Measurements from ENCODE around the gene ZNF143. TPM values are rescaled to one million over a fixed set of nuclear protein-coding genes. Genes with fewer than 3 reads are reported as not detected.

Gene ZNF143
- total and polyA plus RNA-seq, 10 of the 15 experiments (the other 5 are each of a cell fraction or from before 2014, with no cell fraction given), result 13.6 to 48.7 (median 19.4) TPM

DNA sequence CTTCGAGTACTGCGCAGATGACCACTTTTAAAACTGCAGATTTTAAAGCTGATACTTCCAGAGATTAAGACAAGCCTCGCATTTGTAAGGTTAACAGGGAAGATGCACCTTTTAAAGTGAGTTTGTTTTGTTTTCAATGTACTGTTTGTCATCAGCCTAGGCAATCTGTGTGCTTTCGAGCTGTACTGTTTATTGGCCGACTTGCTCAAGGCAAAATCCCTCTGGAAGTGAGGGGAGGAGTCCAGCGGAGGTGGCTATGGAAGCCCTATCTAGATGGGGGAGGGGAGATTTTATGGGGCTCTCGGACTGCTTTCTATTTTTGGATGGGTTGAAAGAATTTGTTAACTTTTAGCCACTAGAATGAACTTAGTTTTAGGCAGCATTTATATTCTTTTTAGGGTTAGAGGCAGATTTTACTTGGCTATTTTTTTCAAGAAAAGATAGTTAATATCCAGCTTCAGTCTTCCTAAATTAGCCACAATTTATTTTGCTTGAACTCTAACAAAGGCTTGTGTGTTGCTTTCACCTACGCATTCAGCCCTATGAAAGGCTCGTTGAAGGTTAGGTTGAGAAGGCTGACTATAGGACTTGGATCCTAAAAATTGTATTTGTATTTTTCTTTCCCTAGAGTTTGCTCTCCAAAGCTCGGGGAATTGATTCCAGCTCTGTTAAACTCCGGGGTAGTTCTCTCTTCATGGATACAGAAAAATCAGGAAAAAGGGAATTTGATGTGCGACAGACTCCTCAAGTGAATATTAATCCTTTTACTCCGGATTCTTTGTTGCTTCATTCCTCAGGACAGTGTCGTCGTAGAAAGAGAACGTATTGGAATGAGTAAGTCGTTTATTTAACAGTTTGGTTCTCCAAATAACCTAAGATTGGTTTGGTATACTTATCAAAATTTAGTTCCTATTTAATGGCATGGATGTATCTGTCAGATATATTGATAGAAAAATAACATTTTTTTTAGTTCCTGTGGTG, 114.7 kb downstream of the ZNF143 start (continued):
- peak; percentile 0; the same call in 1 of the 2 replicates for TF ChIP-seq RUNX3 (IDR thresholded peaks at IDR 0.05; ENCODE audit: low read length)

DNA sequence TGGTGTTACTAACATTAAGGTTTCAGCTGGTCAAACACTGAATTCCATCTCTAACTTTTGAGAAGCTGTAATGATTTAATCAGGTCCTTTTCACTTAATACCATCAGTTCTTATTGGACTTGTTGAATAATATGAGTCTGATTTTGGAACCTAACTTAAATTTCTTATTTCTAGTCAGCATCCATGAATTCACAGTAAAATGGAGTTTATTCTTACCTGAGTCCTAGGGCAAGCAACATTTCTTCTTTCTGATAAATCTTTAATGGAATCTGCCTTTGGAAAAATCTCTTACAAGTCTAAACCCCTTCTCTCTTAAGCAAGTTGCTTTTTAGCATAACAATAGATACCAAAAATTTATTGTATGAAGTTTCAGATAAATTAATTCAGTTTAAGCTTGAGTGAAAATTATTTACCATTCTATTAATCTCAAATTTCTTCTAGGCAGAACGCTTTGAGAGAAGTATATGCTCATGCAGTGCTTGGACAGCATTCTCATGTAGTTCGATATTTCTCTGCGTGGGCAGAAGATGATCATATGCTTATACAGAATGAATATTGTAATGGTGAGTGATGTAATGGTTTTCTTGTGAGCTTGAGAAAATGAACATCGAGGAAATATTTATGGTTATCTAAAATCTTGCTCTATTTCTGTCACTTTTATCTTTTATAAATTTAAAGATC, 116.0 kb downstream of the ZNF143 start:
- BruUV-seq (replicated peaks), result no TSS peak
- H3K4me2 ChIP-seq (ENCODE audit: control insufficient read depth, insufficient read depth), result peak overlapping the region; percentile 41
- 1% methylated on average over 4 of the region's 4 CpGs for WGBS (ENCODE audit: insufficient coverage, insufficient replicate concordance, low lambda C conversion rate, missing lambda C conversion rate)
- H4K20me1 ChIP-seq (ENCODE audit: control insufficient read depth, insufficient read depth), result no peaks in the 10 kb centered on the region
- H3K27me3 ChIP-seq (replicated peaks in 1 of 2; ENCODE audit: control insufficient read depth in 2 of 2, insufficient read depth in 2 of 2, low read length in 1 of 2), result no peaks in the 10 kb centered on the region
- CTCF ChIA-PET, result interaction anchor here (0.8 to 3.7 kb wide), 14 partner anchors 8 to 264 kb away, joined by 3 to 31 read pairs (median 7); no protein-coding TSS in a partner anchor
- POLR2A ChIA-PET, result interaction anchor here (0.5 to 4.0 kb wide), 17 partner anchors 9 to 232 kb away, joined by 3 to 19 read pairs (median 4); partner anchors contain the start of genes IPO7 and ZNF143
- SMC1A ChIA-PET (ENCODE audit: uncharacterized antibody, unreplicated experiment), result interaction anchor here (1.0 to 3.8 kb wide), 13 partner anchors 10 to 603 kb away, joined by 3 to 64 read pairs (median 14); no protein-coding TSS in a partner anchor
- H3K9ac ChIP-seq (ENCODE audit: control insufficient read depth, insufficient read depth, low read length), result peak overlapping the region; percentile 76
- H3K4me3 ChIP-seq, result peak overlapping the region; percentile 90
- H3K9me3 ChIP-seq (replicated peaks; ENCODE audit: control insufficient read depth, insufficient read depth, low read length), result no peaks in the 10 kb centered on the region
- in situ Hi-C loops (cut with MboI), result no loop called here
- peaks cover 2 to 7% of the 10 kb centered on the region in 2 experiments for H3K36me3 ChIP-seq (ENCODE audit: control insufficient read depth in 2 of 2, insufficient read depth in 2 of 2, low read length in 1 of 2)
- H3K79me2 ChIP-seq (ENCODE audit: control insufficient read depth, insufficient read depth, low read length), result peaks cover 64% of the 10 kb centered on the region
- ATAC-seq, result no peak
- FAIRE-seq, result no peak
- RAD21 ChIA-PET (ENCODE audit: unreplicated experiment), result interaction anchor here (0.9 to 4.0 kb wide), 18 partner anchors 9 to 171 kb away, joined by 3 to 46 read pairs (median 7); partner anchors contain the start of genes SWAP70 and ZNF143
- peak overlapping the region; percentile 90 for H3K27ac ChIP-seq (ENCODE audit: control insufficient read depth, insufficient read depth)
- intact Hi-C loops (cut with micrococcal nuclease; ENCODE audit: unreplicated experiment), result loop anchor here (1.0 to 2.0 kb wide), 2 partner anchors 36 to 172 kb away; no protein-coding TSS in a partner anchor
- no peaks in the 10 kb centered on the region for H3K4me1 ChIP-seq (ENCODE audit: control insufficient read depth, insufficient read depth, low read length)
- DNase-seq (ENCODE audit: low read depth, low spot score), result no peak
- H2AFZ ChIP-seq (ENCODE audit: control insufficient read depth, low read depth, low read length), result no peak overlapping the region; the same call in 1 of the 2 replicates
- TF ChIP-seq NR2C2 (IDR thresholded peaks at IDR 0.05; ENCODE audit: borderline replicate concordance, control insufficient read depth, insufficient read length, low read depth) (no peak), MTA2 (IDR thresholded peaks at IDR 0.05; ENCODE audit: low read depth) (no peak), CHD4 (IDR thresholded peaks at IDR 0.05) (no peak), ZNF217 (IDR thresholded peaks at IDR 0.05) (no peak), TCF7 (IDR thresholded peaks at IDR 0.05; ENCODE audit: borderline replicate concordance) (no peak), NR2F1 (conservative IDR thresholded peaks at IDR 0.05) (no peak), FOS (IDR thresholded peaks at IDR 0.05; ENCODE audit: borderline replicate concordance, extremely low read depth, insufficient read length) (no peak), RUNX3 (IDR thresholded peaks at IDR 0.05; ENCODE audit: low read length) (no peak), ATF7 (IDR thresholded peaks at IDR 0.05; ENCODE audit: low read depth) (peak; percentile 77)
- TF ChIP-seq, protein P1, sequence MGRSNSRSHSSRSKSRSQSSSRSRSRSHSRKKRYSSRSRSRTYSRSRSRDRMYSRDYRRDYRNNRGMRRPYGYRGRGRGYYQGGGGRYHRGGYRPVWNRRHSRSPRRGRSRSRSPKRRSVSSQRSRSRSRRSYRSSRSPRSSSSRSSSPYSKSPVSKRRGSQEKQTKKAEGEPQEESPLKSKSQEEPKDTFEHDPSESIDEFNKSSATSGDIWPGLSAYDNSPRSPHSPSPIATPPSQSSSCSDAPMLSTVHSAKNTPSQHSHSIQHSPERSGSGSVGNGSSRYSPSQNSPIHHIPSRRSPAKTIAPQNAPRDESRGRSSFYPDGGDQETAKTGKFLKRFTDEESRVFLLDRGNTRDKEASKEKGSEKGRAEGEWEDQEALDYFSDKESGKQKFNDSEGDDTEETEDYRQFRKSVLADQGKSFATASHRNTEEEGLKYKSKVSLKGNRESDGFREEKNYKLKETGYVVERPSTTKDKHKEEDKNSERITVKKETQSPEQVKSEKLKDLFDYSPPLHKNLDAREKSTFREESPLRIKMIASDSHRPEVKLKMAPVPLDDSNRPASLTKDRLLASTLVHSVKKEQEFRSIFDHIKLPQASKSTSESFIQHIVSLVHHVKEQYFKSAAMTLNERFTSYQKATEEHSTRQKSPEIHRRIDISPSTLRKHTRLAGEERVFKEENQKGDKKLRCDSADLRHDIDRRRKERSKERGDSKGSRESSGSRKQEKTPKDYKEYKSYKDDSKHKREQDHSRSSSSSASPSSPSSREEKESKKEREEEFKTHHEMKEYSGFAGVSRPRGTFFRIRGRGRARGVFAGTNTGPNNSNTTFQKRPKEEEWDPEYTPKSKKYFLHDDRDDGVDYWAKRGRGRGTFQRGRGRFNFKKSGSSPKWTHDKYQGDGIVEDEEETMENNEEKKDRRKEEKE (IDR thresholded peaks at IDR 0.05), result no peak
- TF ChIP-seq, protein P2, sequence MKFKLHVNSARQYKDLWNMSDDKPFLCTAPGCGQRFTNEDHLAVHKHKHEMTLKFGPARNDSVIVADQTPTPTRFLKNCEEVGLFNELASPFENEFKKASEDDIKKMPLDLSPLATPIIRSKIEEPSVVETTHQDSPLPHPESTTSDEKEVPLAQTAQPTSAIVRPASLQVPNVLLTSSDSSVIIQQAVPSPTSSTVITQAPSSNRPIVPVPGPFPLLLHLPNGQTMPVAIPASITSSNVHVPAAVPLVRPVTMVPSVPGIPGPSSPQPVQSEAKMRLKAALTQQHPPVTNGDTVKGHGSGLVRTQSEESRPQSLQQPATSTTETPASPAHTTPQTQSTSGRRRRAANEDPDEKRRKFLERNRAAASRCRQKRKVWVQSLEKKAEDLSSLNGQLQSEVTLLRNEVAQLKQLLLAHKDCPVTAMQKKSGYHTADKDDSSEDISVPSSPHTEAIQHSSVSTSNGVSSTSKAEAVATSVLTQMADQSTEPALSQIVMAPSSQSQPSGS (IDR thresholded peaks at IDR 0.05; ENCODE audit: low read length), result 0 out of 2 replicates have a peak, but pooled peaks have one; percentile 45
- TF ChIP-seq, protein P3, sequence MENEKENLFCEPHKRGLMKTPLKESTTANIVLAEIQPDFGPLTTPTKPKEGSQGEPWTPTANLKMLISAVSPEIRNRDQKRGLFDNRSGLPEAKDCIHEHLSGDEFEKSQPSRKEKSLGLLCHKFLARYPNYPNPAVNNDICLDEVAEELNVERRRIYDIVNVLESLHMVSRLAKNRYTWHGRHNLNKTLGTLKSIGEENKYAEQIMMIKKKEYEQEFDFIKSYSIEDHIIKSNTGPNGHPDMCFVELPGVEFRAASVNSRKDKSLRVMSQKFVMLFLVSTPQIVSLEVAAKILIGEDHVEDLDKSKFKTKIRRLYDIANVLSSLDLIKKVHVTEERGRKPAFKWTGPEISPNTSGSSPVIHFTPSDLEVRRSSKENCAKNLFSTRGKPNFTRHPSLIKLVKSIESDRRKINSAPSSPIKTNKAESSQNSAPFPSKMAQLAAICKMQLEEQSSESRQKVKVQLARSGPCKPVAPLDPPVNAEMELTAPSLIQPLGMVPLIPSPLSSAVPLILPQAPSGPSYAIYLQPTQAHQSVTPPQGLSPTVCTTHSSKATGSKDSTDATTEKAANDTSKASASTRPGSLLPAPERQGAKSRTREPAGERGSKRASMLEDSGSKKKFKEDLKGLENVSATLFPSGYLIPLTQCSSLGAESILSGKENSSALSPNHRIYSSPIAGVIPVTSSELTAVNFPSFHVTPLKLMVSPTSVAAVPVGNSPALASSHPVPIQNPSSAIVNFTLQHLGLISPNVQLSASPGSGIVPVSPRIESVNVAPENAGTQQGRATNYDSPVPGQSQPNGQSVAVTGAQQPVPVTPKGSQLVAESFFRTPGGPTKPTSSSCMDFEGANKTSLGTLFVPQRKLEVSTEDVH (IDR thresholded peaks at IDR 0.05; ENCODE audit: low read depth, partially characterized antibody), result no peak
